AG20443 (cell line): Measurements from ENCODE around the gene PDE1C.
A peak's percentile ranks its signal among the peaks of the same experiment; 100 is the strongest.
"Not testable (repeated sequence)": the region's sequence is repeated elsewhere in the genome, so short reads cannot be mapped to it uniquely, and the experiment has no call there.

Experiments
- DNase-seq: peaks from one replicate; pipeline ENCODE4 v3.0.0; 2012; ENCODE audit warnings: low spot score, mixed read lengths

Gene PDE1C

GRCh38 chr7:31850066-31850465, 220.1 kb downstream of the PDE1C start:
- no peak for DNase-seq

- no peak for DNase-seq
Observed at GRCh38 chr7:31835471-31835870, 234.7 kb downstream of the PDE1C start.

GRCh38 chr7:31833625-31834024, 236.6 kb downstream of the PDE1C start:
- not testable (repeated sequence) for DNase-seq

GRCh38 chr7:31828520-31828919, 241.7 kb downstream of the PDE1C start:
- DNase-seq, result no peak

- no peak for DNase-seq
Observed at GRCh38 chr7:31825576-31825975, 244.6 kb downstream of the PDE1C start.

GRCh38 chr7:31819031-31819430, 251.2 kb downstream of the PDE1C start:
- DNase-seq, result no peak

- DNase-seq, result no peak
Observed at GRCh38 chr7:31816810-31817209, 253.4 kb downstream of the PDE1C start.

GRCh38 chr7:31815796-31816195, 254.4 kb downstream of the PDE1C start:
- DNase-seq, result peak; percentile 9

- DNase-seq, result no peak
Observed at GRCh38 chr7:31814187-31814586, 256.0 kb downstream of the PDE1C start.

GRCh38 chr7:31811650-31812461, 258.4 kb downstream of the PDE1C start:
- DNase-seq, result peak; percentile 65

- DNase-seq, result no peak
Observed at GRCh38 chr7:31805209-31805818, 264.9 kb downstream of the PDE1C start.

- no peak for DNase-seq
Observed at GRCh38 chr7:31796375-31796774, 273.8 kb downstream of the PDE1C start.

- DNase-seq, result no peak
Observed at GRCh38 chr7:31794851-31795344, 275.3 kb downstream of the PDE1C start.

GRCh38 chr7:31791881-31792280, 278.3 kb downstream of the PDE1C start:
- no peak for DNase-seq

- DNase-seq, result no peak
Observed at GRCh38 chr7:31788883-31789680, 281.1 kb downstream of the PDE1C start.

- DNase-seq, result no peak
Observed at GRCh38 chr7:31788445-31788844, 281.8 kb downstream of the PDE1C start.

GRCh38 chr7:31786326-31786725, 283.9 kb downstream of the PDE1C start:
- DNase-seq, result no peak

GRCh38 chr7:31785101-31785500, 285.1 kb downstream of the PDE1C start:
- DNase-seq, result no peak

- DNase-seq, result no peak
Observed at GRCh38 chr7:31783221-31783620, 287.0 kb downstream of the PDE1C start.

GRCh38 chr7:31782411-31782991, 287.7 kb downstream of the PDE1C start:
- DNase-seq, result peak; percentile 63

GRCh38 chr7:31778296-31778695, 291.9 kb downstream of the PDE1C start:
- no peak for DNase-seq

- DNase-seq, result peak; percentile 83
Observed at GRCh38 chr7:31776616-31777015, 293.6 kb downstream of the PDE1C start.
